ENCODE measurements around the gene ZNF608. TPM values are rescaled to one million over a fixed set of nuclear protein-coding genes. Genes with fewer than 3 reads are reported as not detected.

Gene ZNF608
- total RNA-seq, 1 donor, result 2.6 TPM

GRCh38 chr5:124746916-124747790 lies 714 bp upstream of the ZNF608 start:
- no peak for TF ChIP-seq CTCF (IDR thresholded peaks at IDR 0.05; ENCODE audit: insufficient read depth, low read depth, low read length)
- H3K4me3 ChIP-seq (ENCODE audit: low read depth, low read length), result peak overlapping the region; percentile 72

DNA sequence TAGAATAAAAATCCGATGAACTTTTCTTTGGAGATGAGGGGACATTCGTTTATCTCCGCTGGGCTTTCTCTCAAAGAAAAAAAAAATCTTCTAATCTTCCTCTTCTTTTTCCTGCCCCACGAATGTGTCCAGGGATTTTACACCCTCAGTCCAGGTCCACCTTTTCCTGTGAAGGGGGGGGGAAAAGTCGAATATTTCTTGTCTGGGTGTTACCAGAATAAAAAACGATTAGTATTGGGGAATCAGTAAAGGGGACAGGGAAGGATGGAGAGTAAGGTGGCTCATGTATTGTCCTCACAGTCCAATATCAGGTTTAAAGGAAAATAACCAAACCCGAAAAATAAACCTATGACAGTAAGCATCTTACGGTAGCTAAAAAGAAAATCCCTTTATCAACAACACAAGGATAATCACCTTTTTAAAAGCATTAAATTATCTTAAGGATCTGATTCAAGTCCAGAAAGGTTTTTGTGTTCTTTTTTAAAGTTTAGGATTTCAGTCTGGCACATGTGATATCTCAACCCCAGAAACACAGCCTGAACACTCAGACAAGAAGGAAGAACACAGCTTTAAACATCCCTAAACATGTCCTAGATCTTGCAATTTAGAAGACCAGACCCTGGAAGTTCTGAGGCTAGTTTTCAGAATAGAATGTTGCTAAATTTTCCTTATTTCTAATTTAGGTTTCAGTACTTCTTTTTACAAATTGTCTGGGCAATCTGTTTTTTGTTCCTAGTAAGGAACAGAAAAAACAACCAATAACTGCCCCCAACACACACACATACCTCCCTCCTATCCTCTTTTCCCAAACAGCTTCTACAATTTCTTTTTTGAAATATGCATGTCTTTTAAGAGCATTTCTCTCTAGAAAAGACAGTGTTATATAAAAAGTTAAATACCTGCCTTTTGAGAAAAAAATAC lies 1.2 kb downstream of the ZNF608 start:
- peak overlapping the region; percentile 72 for H3K4me3 ChIP-seq (ENCODE audit: low read depth, low read length)
- peak; percentile 17 for DNase-seq (ENCODE audit: low read depth)
- TF ChIP-seq CTCF (IDR thresholded peaks at IDR 0.05; ENCODE audit: insufficient read depth, low read depth, low read length), result no peak

More at GRCh38 chr5:124746916-124747790, 714 bp upstream of the ZNF608 start:
- peak; percentile 93 for DNase-seq (ENCODE audit: low read depth)

DNA sequence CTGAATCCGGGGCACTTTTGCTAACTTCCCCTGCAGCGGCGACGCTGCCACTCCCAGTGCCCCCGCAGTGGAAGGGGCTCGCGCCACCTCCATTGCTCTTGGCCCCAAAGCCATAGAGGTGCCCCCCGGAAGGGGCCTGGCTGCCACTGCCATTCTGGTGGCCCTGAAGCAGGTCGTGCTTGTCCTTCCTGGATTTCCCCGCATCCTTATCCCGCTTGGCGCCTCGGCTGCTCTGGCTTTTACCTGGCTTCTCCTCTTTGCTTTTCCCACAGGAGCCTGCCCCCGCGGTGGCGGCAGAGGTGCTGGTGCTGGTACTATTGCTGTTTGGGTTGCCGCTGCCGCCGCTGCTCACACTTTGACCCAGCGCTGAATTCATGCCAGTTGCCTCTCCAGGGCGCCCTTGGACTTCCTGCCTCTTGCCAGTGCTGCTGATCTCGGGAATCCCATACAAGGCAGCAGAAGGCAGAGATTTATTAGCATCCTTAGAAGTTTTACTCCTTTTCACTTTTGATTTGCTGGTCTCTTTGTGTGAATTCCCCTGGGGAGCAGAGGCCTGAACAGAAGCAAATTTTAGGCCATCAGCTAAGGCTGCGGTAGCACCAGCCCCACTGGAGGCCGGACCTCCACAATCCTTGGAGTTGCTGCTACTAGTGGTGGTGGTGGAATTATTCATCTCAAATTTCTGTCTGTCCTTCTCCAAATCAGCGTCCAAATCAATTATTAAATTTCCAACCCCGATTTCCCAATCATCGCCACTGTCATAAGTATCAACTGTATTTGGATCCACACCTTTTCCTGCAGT lies 2.1 kb downstream of the ZNF608 start:
- peak; percentile 33 for DNase-seq (ENCODE audit: low read depth)
- H3K4me3 ChIP-seq (ENCODE audit: low read depth, low read length), result peak overlapping the region; percentile 72
- no peak for TF ChIP-seq CTCF (IDR thresholded peaks at IDR 0.05; ENCODE audit: insufficient read depth, low read depth, low read length)

GRCh38 chr5:124743602-124744169 lies 2.8 kb downstream of the ZNF608 start:
- no peak for DNase-seq (ENCODE audit: low read depth)
- TF ChIP-seq CTCF (IDR thresholded peaks at IDR 0.05; ENCODE audit: insufficient read depth, low read depth, low read length), result no peak
- peak overlapping the region; percentile 72 for H3K4me3 ChIP-seq (ENCODE audit: low read depth, low read length)

- no peak for TF ChIP-seq CTCF (IDR thresholded peaks at IDR 0.05; ENCODE audit: insufficient read depth, low read depth, low read length)
- peak; percentile 77 for DNase-seq (ENCODE audit: low read depth)
- H3K4me3 ChIP-seq (ENCODE audit: low read depth, low read length), result peak overlapping the region; percentile 72
Measured at GRCh38 chr5:124742983-124743601, 3.3 kb downstream of the ZNF608 start.

Measured in fibroblast of villous mesenchyme (primary cell).